ENCODE results near the gene AQP2.

- TF ChIP-seq CTCF (conservative IDR thresholded peaks at IDR 0.05; ENCODE audit: low read length) (no peak), EZH2phosphoT487 (IDR thresholded peaks at IDR 0.05; ENCODE audit: borderline replicate concordance, low read depth, low read length) (no peak)
Measured at GRCh38 chr12:49939307-49939706, 11.2 kb upstream of the AQP2 start.
